HepG2 (cell line): ENCODE data around the gene TMEM120A. TPM values are rescaled to one million over a fixed set of nuclear protein-coding genes. Genes with fewer than 3 reads are reported as not detected.

Source experiments
- CENPX ChIP-seq: sonication (generic); formaldehyde crosslinking; IDR thresholded peaks from 2 replicates; pipeline ENCODE4 v1.9.0; 2021; ENCODE audit warnings: mild to moderate bottlenecking, missing genetic modification reagents, moderate library complexity
- HDAC6 ChIP-seq: fragments of 200-600 bp; sonication (generic); IDR thresholded peaks from 2 replicates; pipeline ENCODE4 v1.7.0; 2017; ENCODE audit warnings: mild to moderate bottlenecking, antibody characterized with exemption, low read length, low read depth
- IKZF4 ChIP-seq: sonication (generic); formaldehyde crosslinking; IDR thresholded peaks from 2 replicates; pipeline ENCODE4 v1.5.1; 2020; ENCODE audit warnings: borderline replicate concordance, mild to moderate bottlenecking, low read depth, missing genetic modification reagents; ENCODE audit errors: not compliant biosample characterization
- JUN ChIP-seq: sonication (generic); formaldehyde crosslinking; IDR thresholded peaks from 2 replicates; pipeline ENCODE4 v1.4.0; 2020; ENCODE audit warnings: mild to moderate bottlenecking, missing genetic modification reagents
- KDM1A ChIP-seq: IDR thresholded peaks from 2 replicates; pipeline ENCODE4 v1.6.1; 2016; ENCODE audit warnings: missing compliant biosample characterization
- MEIS1 ChIP-seq: sonication (generic); formaldehyde crosslinking; IDR thresholded peaks from 2 replicates; pipeline ENCODE4 v1.9.0; 2021; ENCODE audit warnings: mild to moderate bottlenecking, missing genetic modification reagents, moderate library complexity, borderline replicate concordance
- MIER2 ChIP-seq: IDR thresholded peaks from 2 replicates; pipeline ENCODE4 v1.6.1; 2016; ENCODE audit warnings: missing biosample characterization, missing genetic modification reagents
- MIER3 ChIP-seq: IDR thresholded peaks from 2 replicates; pipeline ENCODE4 v1.6.1; 2016; ENCODE audit warnings: missing compliant biosample characterization, borderline replicate concordance
- RARG ChIP-seq: sonication (generic); formaldehyde crosslinking; IDR thresholded peaks from 2 replicates; pipeline ENCODE4 v1.4.0; 2020; ENCODE audit warnings: low read depth, mild to moderate bottlenecking, missing genetic modification reagents
- SYNCRIP ChIP-seq: fragments of 200-400 bp; formaldehyde crosslinking; IDR thresholded peaks from 2 replicates; pipeline ENCODE4 v1.6.1; 2018; ENCODE audit warnings: mild to moderate bottlenecking, low read depth, low read length; ENCODE audit not compliant: insufficient read depth
- ZFP37 ChIP-seq: sonication (generic); formaldehyde crosslinking; IDR thresholded peaks from 2 replicates; pipeline ENCODE4 v1.4.0; 2020; ENCODE audit warnings: missing genetic modification reagents, borderline replicate concordance
- ZKSCAN5 ChIP-seq: sonication (generic); formaldehyde crosslinking; IDR thresholded peaks from 2 replicates; pipeline ENCODE4 v1.5.1; 2020; ENCODE audit warnings: mild to moderate bottlenecking, missing genetic modification reagents
- ZNF558 ChIP-seq: sonication (generic); formaldehyde crosslinking; IDR thresholded peaks from 2 replicates; pipeline ENCODE4 v1.9.0; 2022; ENCODE audit warnings: mild to moderate bottlenecking, missing genetic modification reagents, borderline replicate concordance
- ZNF670 ChIP-seq: sonication (generic); formaldehyde crosslinking; IDR thresholded peaks from 2 replicates; pipeline ENCODE4 v1.8.0; 2022; ENCODE audit warnings: mild to moderate bottlenecking, missing genetic modification reagents, borderline replicate concordance
- polyA plus RNA-seq, 8 experiments: library from polyadenylated mRNA; depleted of rRNA in 3 of 8; stranded (reverse) in 7 of 8; unstranded in 1 of 8; fragments of >200 nt; fragmentation: Illumina TruSeq in 4 of 8; extraction: Trizol in 4 of 8; gene quantifications; 2 replicates each; pipeline versions ENCODE4 v1.2.1 to v1.2.3, GENCODE V29; 2011 to 2016; ENCODE audit warnings: low read depth in 4 of 8, missing spikeins in 1 of 8, mixed read lengths in 1 of 8; ENCODE audit not compliant: insufficient read depth in 1 of 8
- total RNA-seq, 5 experiments: library from RNA; depleted of rRNA; stranded (reverse); fragments of >200 nt; fragmentation: Illumina TruSeq; extraction: Trizol; gene quantifications; 2 replicates each; pipeline ENCODE4 v1.2.3, GENCODE V29; 2016; ENCODE audit warnings: low read depth in 1 of 5
- TF ChIP-seq, protein P1 (sequence below): sonication (generic); formaldehyde crosslinking; IDR thresholded peaks from 2 replicates; pipeline ENCODE4 v1.5.0; 2020; ENCODE audit warnings: mild to moderate bottlenecking, missing genetic modification reagents, borderline replicate concordance
- TF ChIP-seq, protein P2 (sequence below): sonication (generic); formaldehyde crosslinking; IDR thresholded peaks from 2 replicates; pipeline ENCODE4 v1.5.0; 2020; ENCODE audit warnings: missing genetic modification reagents
- TF ChIP-seq, protein P3 (sequence below): sonication (generic); formaldehyde crosslinking; IDR thresholded peaks from 2 replicates; pipeline ENCODE4 v1.5.1; 2020; ENCODE audit warnings: mild to moderate bottlenecking, missing genetic modification reagents, moderate library complexity
- TF ChIP-seq, protein P4 (sequence below): sonication (generic); formaldehyde crosslinking; IDR thresholded peaks from 2 replicates; pipeline ENCODE4 v1.4.0; 2020; ENCODE audit warnings: mild to moderate bottlenecking, missing genetic modification reagents
- TF ChIP-seq, protein P5 (sequence below): sonication (generic); formaldehyde crosslinking; IDR thresholded peaks from 2 replicates; pipeline ENCODE4 v1.4.0; 2020; ENCODE audit warnings: missing genetic modification reagents, mild to moderate bottlenecking, borderline replicate concordance

The TMEM120A gene
- total and polyA plus RNA-seq, 2 of the 13 experiments (the other 11 are each of a cell fraction or from before 2014, with no cell fraction given): 40.3 to 102 TPM

DNA sequence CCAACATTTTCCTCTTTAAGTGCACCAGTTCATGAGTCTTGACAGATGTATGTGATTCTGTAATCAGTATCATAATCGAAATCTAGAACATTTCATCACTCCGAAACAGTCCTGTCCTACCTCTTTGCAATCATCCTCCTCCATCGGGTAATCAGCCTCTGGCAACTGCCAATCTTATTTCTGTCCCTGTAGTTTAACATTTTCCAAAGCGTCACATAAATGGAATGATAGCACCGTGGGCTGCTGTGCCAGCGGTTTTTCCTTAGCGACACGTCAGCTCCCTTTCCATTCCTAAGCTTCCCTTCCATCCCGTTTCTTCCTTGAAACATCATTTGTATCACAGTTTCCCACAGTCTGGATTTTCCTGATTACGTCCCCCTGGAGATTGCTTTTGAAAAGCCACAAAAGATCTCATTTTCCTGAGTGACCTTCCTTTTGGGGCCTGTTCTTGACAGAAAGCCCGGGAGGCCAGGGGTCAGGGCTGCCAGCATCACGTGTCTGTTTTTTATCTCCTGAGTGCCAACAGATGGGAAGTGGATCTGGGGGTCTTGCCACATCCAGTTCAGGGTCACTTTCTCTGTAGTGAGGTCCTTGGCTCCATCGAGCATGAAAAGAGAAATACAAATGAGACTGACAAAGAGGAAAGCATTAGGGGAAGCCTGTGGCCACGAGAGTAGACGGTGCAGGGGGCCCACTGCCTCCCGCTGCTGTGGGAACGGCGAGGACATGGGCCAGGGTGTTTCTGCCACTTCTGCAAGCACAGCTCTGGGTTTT lies 31.6 kb downstream of the TMEM120A start (continued):
- TF ChIP-seq, protein P1, sequence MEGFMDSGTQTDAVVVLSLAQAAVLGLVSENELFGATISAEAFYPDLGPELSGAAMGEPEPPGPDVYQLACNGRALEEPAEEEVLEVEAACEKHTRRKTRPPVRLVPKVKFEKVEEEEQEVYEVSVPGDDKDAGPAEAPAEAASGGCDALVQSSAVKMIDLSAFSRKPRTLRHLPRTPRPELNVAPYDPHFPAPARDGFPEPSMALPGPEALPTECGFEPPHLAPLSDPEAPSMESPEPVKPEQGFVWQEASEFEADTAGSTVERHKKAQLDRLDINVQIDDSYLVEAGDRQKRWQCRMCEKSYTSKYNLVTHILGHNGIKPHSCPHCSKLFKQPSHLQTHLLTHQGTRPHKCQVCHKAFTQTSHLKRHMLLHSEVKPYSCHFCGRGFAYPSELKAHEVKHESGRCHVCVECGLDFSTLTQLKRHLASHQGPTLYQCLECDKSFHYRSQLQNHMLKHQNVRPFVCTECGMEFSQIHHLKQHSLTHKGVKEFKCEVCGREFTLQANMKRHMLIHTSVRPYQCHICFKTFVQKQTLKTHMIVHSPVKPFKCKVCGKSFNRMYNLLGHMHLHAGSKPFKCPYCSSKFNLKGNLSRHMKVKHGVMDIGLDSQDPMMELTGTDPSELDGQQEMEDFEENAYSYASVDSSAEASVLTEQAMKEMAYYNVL: peak; percentile 42; the same call in 1 of the 2 replicates
- TF ChIP-seq, protein P2, sequence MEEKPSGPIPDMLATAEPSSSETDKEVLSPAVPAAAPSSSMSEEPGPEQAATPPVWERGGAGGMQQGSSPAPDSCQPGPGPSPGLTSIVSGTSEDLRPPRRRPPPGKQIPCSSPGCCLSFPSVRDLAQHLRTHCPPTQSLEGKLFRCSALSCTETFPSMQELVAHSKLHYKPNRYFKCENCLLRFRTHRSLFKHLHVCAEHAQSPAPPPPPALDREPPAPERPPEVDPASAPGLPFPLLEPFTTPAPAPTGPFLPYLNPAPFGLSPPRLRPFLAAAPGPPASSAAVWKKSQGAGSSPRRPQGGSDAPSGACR: no peak; the same call in 1 of the 2 replicates
- peak; percentile 72; the same call in 1 of the 2 replicates for TF ChIP-seq MEIS1 (CRISPR knock-in tag)
- TF ChIP-seq MIER2: no peak
- TF ChIP-seq KDM1A: no peak
- TF ChIP-seq ZFP37 (CRISPR knock-in tag): no peak
- TF ChIP-seq MIER3 (CRISPR knock-in tag): no peak; the same call in 1 of the 2 replicates
- no peak for TF ChIP-seq SYNCRIP
- no peak for TF ChIP-seq JUN (CRISPR knock-in tag)
- TF ChIP-seq, protein P3, sequence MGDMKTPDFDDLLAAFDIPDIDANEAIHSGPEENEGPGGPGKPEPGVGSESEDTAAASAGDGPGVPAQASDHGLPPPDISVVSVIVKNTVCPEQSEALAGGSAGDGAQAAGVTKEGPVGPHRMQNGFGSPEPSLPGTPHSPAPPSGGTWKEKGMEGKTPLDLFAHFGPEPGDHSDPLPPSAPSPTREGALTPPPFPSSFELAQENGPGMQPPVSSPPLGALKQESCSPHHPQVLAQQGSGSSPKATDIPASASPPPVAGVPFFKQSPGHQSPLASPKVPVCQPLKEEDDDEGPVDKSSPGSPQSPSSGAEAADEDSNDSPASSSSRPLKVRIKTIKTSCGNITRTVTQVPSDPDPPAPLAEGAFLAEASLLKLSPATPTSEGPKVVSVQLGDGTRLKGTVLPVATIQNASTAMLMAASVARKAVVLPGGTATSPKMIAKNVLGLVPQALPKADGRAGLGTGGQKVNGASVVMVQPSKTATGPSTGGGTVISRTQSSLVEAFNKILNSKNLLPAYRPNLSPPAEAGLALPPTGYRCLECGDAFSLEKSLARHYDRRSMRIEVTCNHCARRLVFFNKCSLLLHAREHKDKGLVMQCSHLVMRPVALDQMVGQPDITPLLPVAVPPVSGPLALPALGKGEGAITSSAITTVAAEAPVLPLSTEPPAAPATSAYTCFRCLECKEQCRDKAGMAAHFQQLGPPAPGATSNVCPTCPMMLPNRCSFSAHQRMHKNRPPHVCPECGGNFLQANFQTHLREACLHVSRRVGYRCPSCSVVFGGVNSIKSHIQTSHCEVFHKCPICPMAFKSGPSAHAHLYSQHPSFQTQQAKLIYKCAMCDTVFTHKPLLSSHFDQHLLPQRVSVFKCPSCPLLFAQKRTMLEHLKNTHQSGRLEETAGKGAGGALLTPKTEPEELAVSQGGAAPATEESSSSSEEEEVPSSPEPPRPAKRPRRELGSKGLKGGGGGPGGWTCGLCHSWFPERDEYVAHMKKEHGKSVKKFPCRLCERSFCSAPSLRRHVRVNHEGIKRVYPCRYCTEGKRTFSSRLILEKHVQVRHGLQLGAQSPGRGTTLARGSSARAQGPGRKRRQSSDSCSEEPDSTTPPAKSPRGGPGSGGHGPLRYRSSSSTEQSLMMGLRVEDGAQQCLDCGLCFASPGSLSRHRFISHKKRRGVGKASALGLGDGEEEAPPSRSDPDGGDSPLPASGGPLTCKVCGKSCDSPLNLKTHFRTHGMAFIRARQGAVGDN: peak; percentile 87
- no peak for TF ChIP-seq ZKSCAN5 (CRISPR knock-in tag)
- no peak for TF ChIP-seq ZNF670 (CRISPR knock-in tag)
- no peak for TF ChIP-seq ZNF558 (CRISPR knock-in tag)
- TF ChIP-seq HDAC6: no peak
- TF ChIP-seq, protein P4, sequence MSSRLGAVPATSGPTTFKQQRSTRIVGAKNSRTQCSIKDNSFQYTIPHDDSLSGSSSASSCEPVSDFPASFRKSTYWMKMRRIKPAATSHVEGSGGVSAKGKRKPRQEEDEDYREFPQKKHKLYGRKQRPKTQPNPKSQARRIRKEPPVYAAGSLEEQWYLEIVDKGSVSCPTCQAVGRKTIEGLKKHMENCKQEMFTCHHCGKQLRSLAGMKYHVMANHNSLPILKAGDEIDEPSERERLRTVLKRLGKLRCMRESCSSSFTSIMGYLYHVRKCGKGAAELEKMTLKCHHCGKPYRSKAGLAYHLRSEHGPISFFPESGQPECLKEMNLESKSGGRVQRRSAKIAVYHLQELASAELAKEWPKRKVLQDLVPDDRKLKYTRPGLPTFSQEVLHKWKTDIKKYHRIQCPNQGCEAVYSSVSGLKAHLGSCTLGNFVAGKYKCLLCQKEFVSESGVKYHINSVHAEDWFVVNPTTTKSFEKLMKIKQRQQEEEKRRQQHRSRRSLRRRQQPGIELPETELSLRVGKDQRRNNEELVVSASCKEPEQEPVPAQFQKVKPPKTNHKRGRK: no peak
- TF ChIP-seq IKZF4 (CRISPR knock-in tag): no peak
- no peak for TF ChIP-seq CENPX (CRISPR knock-in tag)
- TF ChIP-seq RARG (CRISPR knock-in tag): no peak
- TF ChIP-seq, protein P5, sequence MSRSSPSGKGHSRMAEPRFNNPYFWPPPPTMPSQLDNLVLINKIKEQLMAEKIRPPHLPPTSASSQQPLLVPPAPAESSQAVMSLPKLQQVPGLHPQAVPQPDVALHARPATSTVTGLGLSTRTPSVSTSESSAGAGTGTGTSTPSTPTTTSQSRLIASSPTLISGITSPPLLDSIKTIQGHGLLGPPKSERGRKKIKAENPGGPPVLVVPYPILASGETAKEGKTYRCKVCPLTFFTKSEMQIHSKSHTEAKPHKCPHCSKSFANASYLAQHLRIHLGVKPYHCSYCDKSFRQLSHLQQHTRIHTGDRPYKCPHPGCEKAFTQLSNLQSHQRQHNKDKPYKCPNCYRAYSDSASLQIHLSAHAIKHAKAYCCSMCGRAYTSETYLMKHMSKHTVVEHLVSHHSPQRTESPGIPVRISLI (CRISPR knock-in tag): peak; percentile 77
